ENCODE measurements around the gene AFG1L.
A peak's percentile ranks its signal among the peaks of the same experiment; 100 is the strongest.
"Not testable (repeated sequence)": the region's sequence is repeated elsewhere in the genome, so short reads cannot be mapped to it uniquely, and the experiment has no call there.

The AFG1L gene

GRCh38 chr6:108510461-108511319 is 215.8 kb downstream of the AFG1L start:
- DNase-seq (ENCODE audit: low read depth in 1 of 2, low spot score in 1 of 2): no peak

DNA sequence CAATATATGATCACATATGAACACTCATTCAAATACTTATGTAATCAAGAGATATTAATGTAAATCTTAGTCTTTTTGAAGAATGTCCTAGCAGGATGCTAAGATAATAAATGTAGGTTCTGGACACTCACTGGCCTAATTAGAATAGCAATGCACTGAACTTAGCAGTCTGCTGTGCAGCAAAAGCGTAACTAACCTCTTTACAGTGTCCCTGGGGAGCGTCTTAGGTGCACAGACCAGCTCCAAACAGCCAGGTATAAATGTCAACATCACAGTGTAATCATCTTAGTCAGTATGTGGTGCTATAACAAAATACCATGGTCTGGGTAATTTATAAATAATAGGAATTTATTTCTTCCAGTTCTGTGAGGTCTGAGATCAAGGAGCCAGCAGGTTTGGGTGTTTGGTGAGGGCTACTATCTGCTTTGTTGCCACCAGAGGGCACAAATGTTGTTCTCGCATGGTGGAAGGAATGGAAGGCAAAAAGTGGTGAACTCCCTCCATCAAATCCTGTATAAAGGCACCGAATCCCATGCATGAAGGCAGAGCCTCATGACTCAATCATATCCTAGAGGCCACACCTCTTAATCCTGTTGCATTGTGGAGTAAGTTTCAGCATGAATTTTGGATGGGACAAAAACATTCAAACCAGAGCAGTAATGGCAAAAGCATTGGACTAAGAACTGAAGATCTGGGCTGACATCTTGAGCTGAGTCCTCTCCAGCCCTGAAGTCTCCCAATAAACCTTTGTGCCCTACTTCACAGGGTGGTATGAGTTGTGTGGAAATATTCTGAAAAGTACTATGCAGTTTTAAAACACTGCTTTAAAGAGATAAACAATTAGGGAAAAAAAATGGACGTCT is 224.1 kb downstream of the AFG1L start:
- no peak for DNase-seq (ENCODE audit: low read depth in 1 of 2, low spot score in 1 of 2)

DNA sequence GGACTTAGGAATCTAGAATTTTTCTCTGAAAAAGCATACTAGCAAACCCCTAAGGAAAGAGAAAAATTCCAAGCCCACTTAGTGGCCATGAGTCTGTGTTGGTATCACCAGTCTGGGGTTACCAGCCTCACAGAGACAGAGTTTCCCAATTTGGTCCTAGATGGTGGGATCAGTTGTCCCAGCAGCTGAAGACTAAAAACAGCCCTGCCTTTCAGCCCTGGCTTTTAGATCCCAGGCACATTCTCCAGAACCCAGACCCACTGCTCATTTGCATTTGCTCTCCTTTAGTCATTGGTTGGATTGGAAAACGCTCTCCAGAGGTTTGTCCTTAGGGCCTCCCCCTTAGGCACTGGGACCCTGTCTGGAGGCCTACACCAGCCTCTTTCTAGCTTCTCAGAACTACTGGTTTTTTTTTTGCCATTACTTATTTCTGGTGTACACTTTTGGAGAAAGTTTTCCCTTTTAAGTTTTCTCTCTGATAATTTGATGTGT is 226.8 kb downstream of the AFG1L start:
- no peak for DNase-seq (ENCODE audit: low read depth in 1 of 2, low spot score in 1 of 2)

- no peak for DNase-seq (ENCODE audit: low read depth in 1 of 2, low spot score in 1 of 2)
These were observed 228.8 kb downstream of the AFG1L start for GRCh38 chr6:108523697-108524096.

GRCh38 chr6:108524528-108525248 is 229.8 kb downstream of the AFG1L start:
- DNase-seq (ENCODE audit: low read depth in 1 of 2, low spot score in 1 of 2): no peak

DNA sequence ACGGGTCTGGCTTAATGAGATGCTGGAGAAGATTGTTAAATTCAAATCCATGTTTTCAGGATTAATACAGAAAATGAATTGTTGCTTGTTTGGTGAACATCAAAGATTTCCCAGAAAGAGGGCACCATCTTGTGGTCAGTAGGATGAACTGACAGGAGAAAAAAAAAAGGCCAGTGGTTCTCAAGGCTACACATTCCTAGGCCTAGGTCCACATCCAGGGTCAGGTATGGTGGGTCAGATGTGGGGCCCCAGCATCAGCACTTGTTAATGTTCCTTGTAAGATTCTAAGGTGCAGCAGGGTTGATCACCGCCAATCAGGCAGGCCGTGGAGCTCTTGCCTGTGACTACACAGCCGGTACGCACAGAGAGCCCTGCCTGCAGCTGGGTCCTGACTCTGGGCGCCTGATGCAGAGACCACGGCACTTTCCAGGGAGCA is 231.9 kb downstream of the AFG1L start:
- DNase-seq (ENCODE audit: low read depth in 1 of 2, low spot score in 1 of 2): no peak

DNA sequence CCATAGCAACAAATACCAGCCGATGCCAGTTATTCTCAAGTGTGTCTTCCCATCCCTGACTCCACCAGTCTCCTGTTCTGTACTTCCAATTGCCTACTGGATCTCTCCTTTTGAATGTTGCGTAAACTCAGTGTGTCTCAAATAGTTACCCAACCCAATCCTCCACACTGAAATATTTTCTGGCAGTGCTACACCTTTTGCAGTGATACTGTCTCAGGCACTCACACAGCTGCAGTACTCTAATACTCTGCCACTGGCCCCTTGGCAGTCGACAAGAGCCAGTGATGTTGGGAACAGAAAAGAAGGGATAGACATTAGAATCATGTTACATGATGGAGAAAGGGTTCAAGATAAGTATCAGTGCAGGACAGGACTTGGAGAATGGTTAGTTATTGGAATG is 234.0 kb downstream of the AFG1L start:
- DNase-seq (ENCODE audit: low read depth in 1 of 2, low spot score in 1 of 2): no peak

- no peak for DNase-seq (ENCODE audit: low read depth in 1 of 2, low spot score in 1 of 2)
These were observed 236.5 kb downstream of the AFG1L start for GRCh38 chr6:108531332-108531731.

GRCh38 chr6:108535114-108535742 is 240.4 kb downstream of the AFG1L start:
- no peak for DNase-seq (ENCODE audit: low read depth in 1 of 2, low spot score in 1 of 2)

DNA sequence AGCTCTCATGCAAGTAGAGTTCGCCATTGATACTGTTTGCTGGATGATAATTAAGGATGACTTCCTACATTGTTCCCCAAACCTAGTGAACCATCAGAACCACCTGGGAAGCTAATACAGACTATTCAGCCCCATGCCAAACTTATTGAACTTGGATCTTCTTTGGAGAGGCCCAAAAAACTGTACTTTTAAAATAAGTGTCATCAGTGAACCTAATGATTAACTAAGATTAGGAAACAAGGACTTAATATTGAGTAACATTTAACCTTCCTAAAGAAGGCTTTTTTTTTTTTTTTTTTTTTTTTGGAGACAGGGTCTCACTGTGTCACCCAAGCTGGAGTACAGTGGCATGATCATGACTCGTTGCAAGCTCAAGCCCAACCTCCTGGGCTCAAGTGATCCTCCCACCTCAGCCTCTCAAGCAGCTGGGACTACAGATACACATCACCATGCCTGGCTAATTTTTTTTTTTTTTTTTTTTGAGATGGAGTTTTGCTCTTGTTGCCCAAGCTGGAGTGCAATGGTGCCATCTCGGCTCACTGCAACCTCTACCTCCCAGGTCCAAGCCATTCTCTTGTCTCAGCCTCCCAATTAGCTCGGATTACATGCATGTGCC is 241.2 kb downstream of the AFG1L start:
- not testable (repeated sequence) for DNase-seq (ENCODE audit: low read depth in 1 of 2, low spot score in 1 of 2)

DNA sequence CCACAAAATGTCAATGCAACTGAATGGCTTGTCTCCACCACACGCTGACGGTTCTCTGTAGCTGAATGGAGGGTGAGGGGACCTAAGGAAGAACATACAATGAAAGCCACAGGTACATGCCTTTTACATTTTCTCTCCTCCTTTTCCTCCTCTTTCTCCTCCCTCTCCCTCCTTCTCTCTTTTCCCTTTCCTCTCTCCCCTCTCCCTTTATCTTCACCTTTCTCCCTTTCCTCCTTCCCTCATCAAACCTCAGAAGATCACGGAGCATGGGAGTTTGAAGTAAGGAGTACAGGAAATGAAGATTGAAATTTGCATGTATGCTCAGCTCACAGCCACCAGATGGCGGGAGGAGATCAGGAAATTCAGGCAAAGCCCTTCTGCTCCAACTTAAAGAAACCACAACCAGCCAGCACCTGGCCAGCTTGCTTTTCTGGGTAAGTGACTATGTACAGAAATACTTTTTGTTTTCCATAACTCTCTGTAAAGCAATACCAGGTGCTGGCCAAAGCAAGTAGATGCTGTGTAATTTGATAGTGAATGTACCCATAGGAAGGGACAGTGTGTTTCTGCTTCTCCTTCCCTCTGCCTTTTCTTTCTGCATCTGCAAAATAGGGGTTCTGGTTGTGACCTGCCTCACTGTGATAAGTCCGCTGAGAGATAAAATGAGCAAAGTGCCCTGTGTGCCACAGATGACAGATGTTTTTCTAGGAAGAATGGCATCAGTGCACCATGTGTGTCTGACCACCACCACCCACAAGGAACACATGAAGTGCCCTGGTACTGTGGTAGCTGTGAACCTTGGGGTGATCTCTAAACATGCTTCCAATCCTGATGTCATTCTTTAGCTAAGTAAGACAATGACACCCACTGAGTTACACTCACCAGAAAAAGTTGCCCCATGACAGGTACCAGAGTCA is 247.2 kb downstream of the AFG1L start:
- peak; percentile 32 to 42 for DNase-seq (ENCODE audit: low read depth in 1 of 2, low spot score in 1 of 2)

- DNase-seq (ENCODE audit: low read depth in 1 of 2, low spot score in 1 of 2): no peak
These were observed 248.5 kb downstream of the AFG1L start for GRCh38 chr6:108543175-108543940.

DNA sequence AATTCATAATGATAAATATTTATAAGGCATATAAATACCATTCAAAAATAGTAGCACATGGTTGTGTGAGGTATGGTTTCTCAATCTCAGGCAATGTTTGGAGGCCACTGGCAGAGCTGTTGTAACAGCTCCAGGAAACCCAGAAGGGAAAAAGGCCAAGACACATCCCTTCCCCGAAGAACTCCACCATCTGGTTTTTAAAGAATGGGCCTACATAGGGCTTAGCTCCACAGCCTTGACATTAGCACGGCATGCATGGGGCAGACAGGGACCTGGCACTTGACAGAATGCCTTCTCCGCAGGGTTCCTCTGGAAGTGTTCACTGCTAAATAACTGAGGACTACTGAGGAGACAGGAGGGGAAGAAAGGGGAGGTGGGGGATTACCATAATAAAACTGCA is 249.8 kb downstream of the AFG1L start:
- DNase-seq (ENCODE audit: low read depth in 1 of 2, low spot score in 1 of 2): no peak

GRCh38 chr6:108546079-108547049 is 251.5 kb downstream of the AFG1L start:
- DNase-seq (ENCODE audit: low read depth in 1 of 2, low spot score in 1 of 2): no peak

DNA sequence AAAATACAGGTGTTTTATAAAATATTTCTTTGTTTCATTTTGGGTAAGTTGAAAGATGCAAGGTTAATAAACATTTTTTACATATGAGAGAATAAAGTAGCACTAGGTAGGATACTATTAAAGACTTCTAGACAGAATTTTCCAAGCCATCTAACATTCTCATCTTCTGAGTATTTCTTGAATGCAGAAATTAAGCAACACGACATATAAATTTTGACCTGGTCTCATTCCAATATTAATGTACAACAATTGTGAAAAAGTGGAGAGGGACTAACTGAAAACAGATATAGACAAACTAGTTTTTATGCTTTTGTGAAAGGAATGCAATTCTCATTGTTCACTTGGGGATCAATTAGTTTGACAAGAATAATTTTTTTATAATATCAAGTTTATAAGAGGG is 254.4 kb downstream of the AFG1L start:
- no peak for DNase-seq (ENCODE audit: low read depth in 1 of 2, low spot score in 1 of 2)

DNA sequence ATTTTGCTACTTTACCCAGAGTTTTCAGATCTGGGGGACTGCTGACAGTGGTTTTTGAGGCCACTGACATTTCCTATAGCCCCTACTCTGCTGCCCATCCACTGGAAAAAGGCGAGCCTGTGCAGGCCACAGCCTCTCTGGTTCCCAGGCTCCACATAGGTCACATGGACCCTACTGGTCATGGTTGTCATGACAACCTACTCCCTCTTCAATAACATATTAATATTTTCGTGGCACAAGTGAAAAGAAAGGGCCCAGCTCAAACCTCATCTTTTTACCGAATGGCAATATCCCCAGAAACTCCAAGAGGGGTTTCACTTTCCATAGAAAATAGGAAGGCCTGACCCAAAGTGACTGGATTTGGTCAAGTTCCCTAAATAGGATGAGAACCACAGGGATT is 254.9 kb downstream of the AFG1L start:
- DNase-seq (ENCODE audit: low read depth in 1 of 2, low spot score in 1 of 2): no peak

DNA sequence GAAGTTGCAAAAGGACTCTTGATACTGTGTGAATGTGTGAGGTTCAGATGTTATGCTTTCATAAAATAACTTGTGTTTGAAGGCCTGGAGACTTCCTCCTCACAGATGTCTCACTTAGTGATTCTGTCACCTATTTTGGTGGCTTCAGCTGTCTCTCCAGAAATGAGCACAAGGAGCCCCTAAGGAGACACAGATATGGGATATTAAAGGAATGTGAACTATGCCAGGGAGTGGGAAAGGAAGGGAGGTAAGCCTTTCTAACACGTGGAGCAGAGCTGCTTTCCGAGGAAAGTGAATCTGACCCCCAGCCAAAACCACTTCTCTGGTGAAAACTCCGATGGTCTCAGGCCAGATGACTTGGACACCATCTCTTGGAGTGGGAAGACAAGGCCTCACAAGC is 255.4 kb downstream of the AFG1L start:
- no peak for DNase-seq (ENCODE audit: low read depth in 1 of 2, low spot score in 1 of 2)
